Caco-2 (cell line): ENCODE measurements around the gene ADARB2. TPM values are rescaled to one million over a fixed set of nuclear protein-coding genes. Genes with fewer than 3 reads are reported as not detected.

Experiments used
- BruUV-seq: library from RNA; stranded (reverse); fragments of 400-500 nt; replicated peaks from 2 replicates; lab custom pipeline; 2021; lab: Mats Ljungman, UMichigan
- CTCF ChIA-PET: fragments of 300-600 bp; sonication (Branson Sonifier 250); formaldehyde crosslinking; loops from one replicate; lab custom pipeline; 2022; ENCODE audit warnings: antibody characterized with exemption; lab: Charles Lee
- POLR2A ChIA-PET: fragments of 300-600 bp; sonication (Branson Sonifier 250); formaldehyde crosslinking; loops from one replicate; lab custom pipeline; 2022; ENCODE audit warnings: antibody characterized with exemption; lab: Charles Lee
- DNase-seq, 2 experiments: peaks; one replicate each; pipeline versions ENCODE4 v3.0.0 to v3.0.0-alpha.2; 2020 to 2022
- H3K27me3 ChIP-seq: replicated peaks from 2 replicates; pipeline ENCODE4 v1.6.0; 2011; ENCODE audit warnings: low read length; ENCODE audit not compliant: control insufficient read depth, insufficient read depth
- H3K36me3 ChIP-seq: 2 replicates; pipeline ENCODE4 v1.5.1; 2011; ENCODE audit warnings: low read length; ENCODE audit not compliant: control insufficient read depth, insufficient read depth
- H3K4me1 ChIP-seq: fragments of 250-450 bp; sonication (Bioruptor Pico); 2 replicates; pipeline ENCODE4 v1.5.1; 2020; ENCODE audit warnings: mild to moderate bottlenecking
- H3K4me3 ChIP-seq: 2 replicates; pipeline ENCODE4 v1.5.1; 2011; ENCODE audit warnings: low read depth, mild to moderate bottlenecking, control low read depth, low read length
- H3K9me3 ChIP-seq: fragments of 250-450 bp; sonication (Bioruptor Pico); 2 replicates; pipeline ENCODE4 v1.5.1; 2020; ENCODE audit warnings: mild to moderate bottlenecking, moderate library complexity
- H3K27ac Mint-ChIP-seq: one replicate; pipeline ENCODE4 v1.8.0; 2022; ENCODE audit warnings: mixed read lengths; ENCODE audit not compliant: unreplicated experiment
- H3K27me3 Mint-ChIP-seq: one replicate; pipeline ENCODE4 v1.8.0; 2022; ENCODE audit warnings: mixed read lengths; ENCODE audit not compliant: insufficient read depth, unreplicated experiment
- H3K36me3 Mint-ChIP-seq: one replicate; pipeline ENCODE4 v1.8.0; 2022; ENCODE audit warnings: mild to moderate bottlenecking, mixed read lengths; ENCODE audit not compliant: insufficient read depth, unreplicated experiment
- H3K4me1 Mint-ChIP-seq: one replicate; pipeline ENCODE4 v1.8.0; 2022; ENCODE audit warnings: low read depth, mixed read lengths; ENCODE audit not compliant: unreplicated experiment
- H3K4me3 Mint-ChIP-seq: one replicate; pipeline ENCODE4 v1.8.0; 2022; ENCODE audit warnings: mild to moderate bottlenecking, moderate library complexity, mixed read lengths; ENCODE audit not compliant: unreplicated experiment
- H3K9me3 Mint-ChIP-seq: one replicate; pipeline ENCODE4 v1.8.0; 2022; ENCODE audit warnings: mixed read lengths; ENCODE audit not compliant: unreplicated experiment
- intact Hi-C: fragments of 100-400 bp; cut with micrococcal nuclease; formaldehyde crosslinking; loops from one replicate; pipeline ENCODE4 v1.10.0; 2022; ENCODE audit not compliant: unreplicated experiment
- total RNA-seq: library from RNA; stranded (reverse); gene quantifications from 2 replicates; pipeline ENCODE4 v1.2.3, GENCODE V29; 2022
- TF ChIP-seq, protein P1 (sequence below), 2 experiments: fragments of 200-600 bp in 1 of 2; IDR thresholded peaks; 1 replicate in 1 of 2; 2 replicates in 1 of 2; pipeline versions ENCODE4 v1.5.1 to v1.8.0; 2011 to 2022; ENCODE audit warnings: antibody characterized with exemption in 1 of 2, control low read depth in 1 of 2, inconsistent platforms in 1 of 2, low read depth in 1 of 2, low read length in 1 of 2, mild to moderate bottlenecking in 1 of 2, moderate library complexity in 1 of 2; ENCODE audit not compliant: insufficient read depth in 1 of 2, severe bottlenecking in 1 of 2, unreplicated experiment in 1 of 2

The ADARB2 gene
- total RNA-seq, 1 experiment from 2014 or later, result 0.27 TPM

DNA sequence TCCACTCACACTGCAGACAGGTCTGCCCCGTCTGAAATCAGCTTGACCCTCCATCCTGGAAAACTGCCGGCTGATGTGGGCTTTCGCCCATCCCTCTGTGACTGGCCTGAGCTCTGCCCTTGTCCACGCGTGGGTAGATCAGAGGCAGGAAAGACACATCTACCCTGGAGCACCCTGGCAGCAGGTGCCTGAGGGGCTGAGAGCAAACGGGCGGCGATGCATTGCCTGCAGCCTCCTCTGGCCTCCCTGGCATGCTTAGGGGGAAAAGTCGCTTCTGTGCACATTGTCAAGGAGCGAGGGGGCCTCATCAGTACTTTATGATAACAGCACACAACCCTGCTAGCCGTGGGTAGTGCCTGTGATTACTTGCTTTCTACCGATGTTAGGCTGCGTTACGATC is 109.4 kb downstream of the ADARB2 start:
- ChIA-PET POLR2A (no interaction called here), CTCF (no interaction called here)
- Histone ChIP-seq H3K27me3 (no peaks in the 10 kb centered on the region), H3K36me3 (no peaks in the 10 kb centered on the region), H3K4me1 (no peaks in the 10 kb centered on the region), H3K9me3 (no peaks in the 10 kb centered on the region), H3K4me3 (no peak overlapping the region)
- no TSS peak for BruUV-seq
- Mint-ChIP-seq H3K27me3 (peaks cover 15% of the 10 kb centered on the region), H3K27ac (no peak overlapping the region), H3K36me3 (no peaks in the 10 kb centered on the region), H3K4me3 (no peak overlapping the region), H3K9me3 (no peaks in the 10 kb centered on the region), H3K4me1 (no peaks in the 10 kb centered on the region)
- DNase-seq, result no peak
- intact Hi-C loops, result no loop called here
- TF ChIP-seq, protein P1, sequence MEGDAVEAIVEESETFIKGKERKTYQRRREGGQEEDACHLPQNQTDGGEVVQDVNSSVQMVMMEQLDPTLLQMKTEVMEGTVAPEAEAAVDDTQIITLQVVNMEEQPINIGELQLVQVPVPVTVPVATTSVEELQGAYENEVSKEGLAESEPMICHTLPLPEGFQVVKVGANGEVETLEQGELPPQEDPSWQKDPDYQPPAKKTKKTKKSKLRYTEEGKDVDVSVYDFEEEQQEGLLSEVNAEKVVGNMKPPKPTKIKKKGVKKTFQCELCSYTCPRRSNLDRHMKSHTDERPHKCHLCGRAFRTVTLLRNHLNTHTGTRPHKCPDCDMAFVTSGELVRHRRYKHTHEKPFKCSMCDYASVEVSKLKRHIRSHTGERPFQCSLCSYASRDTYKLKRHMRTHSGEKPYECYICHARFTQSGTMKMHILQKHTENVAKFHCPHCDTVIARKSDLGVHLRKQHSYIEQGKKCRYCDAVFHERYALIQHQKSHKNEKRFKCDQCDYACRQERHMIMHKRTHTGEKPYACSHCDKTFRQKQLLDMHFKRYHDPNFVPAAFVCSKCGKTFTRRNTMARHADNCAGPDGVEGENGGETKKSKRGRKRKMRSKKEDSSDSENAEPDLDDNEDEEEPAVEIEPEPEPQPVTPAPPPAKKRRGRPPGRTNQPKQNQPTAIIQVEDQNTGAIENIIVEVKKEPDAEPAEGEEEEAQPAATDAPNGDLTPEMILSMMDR (IDR thresholded peaks at IDR 0.05; ENCODE audit: insufficient read depth in 1 of 2, low read depth in 1 of 2, low read length in 1 of 2, severe bottlenecking in 1 of 2, unreplicated experiment in 1 of 2), result no peak

DNA sequence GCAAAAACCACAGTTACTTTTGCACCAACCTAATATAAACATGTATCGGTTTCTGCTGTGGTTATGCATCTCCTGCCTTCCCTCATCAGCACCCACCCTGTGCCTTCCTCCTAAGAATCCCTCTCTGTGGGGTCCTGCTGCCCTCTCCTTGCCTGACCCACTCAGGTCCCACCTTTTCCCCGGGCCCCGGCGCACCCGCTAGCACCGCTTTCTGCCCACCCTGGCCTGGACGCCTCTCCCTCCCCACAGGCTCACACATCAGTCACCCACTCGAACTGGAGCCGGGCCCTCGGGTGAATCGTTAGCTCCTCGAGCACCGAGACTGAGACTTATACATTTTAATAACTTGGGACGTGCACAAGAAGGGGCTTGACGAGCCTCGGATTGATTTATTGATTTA is 110.5 kb downstream of the ADARB2 start:
- intact Hi-C loops, result no loop called here
- Mint-ChIP-seq H3K4me3 (no peak overlapping the region), H3K4me1 (no peaks in the 10 kb centered on the region), H3K36me3 (no peaks in the 10 kb centered on the region), H3K27me3 (peaks cover 18% of the 10 kb centered on the region), H3K27ac (no peak overlapping the region), H3K9me3 (no peaks in the 10 kb centered on the region)
- BruUV-seq, result no TSS peak
- CTCF ChIA-PET, result no interaction called here
- TF ChIP-seq, protein P1 (IDR thresholded peaks at IDR 0.05; ENCODE audit: insufficient read depth in 1 of 2, low read depth in 1 of 2, low read length in 1 of 2, severe bottlenecking in 1 of 2, unreplicated experiment in 1 of 2), result no peak
- POLR2A ChIA-PET, result no interaction called here
- Histone ChIP-seq H3K36me3 (no peaks in the 10 kb centered on the region), H3K4me1 (no peaks in the 10 kb centered on the region), H3K4me3 (no peak overlapping the region), H3K9me3 (no peaks in the 10 kb centered on the region), H3K27me3 (no peaks in the 10 kb centered on the region)
- DNase-seq, result no peak

DNA sequence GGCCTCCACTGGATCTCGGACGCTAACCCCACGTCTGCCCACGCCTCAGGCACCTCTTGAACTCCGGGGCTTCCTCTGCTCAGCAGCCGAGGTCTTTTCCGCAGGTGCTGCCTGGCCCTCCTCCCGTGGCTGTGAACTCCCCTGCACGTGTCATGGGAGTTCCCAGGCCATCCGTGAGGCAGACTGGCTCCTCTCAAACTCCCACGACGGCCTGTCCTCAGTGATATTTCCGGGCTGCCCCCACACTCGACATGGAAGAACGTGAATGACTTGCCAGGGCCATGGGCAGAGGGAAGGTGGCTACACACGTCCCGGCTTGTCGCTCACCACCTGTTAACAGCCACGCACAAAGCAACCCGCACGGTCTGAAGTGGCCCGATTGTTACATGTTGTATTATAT is 110.9 kb downstream of the ADARB2 start:
- POLR2A ChIA-PET, result no interaction called here
- Mint-ChIP-seq H3K4me1 (no peaks in the 10 kb centered on the region), H3K4me3 (no peak overlapping the region), H3K27me3 (peaks cover 16% of the 10 kb centered on the region), H3K9me3 (no peaks in the 10 kb centered on the region), H3K27ac (no peak overlapping the region), H3K36me3 (no peaks in the 10 kb centered on the region)
- TF ChIP-seq, protein P1 (IDR thresholded peaks at IDR 0.05; ENCODE audit: insufficient read depth in 1 of 2, low read depth in 1 of 2, low read length in 1 of 2, severe bottlenecking in 1 of 2, unreplicated experiment in 1 of 2), result no peak
- BruUV-seq, result no TSS peak
- Histone ChIP-seq H3K4me3 (no peak overlapping the region), H3K9me3 (no peaks in the 10 kb centered on the region), H3K36me3 (no peaks in the 10 kb centered on the region), H3K27me3 (no peaks in the 10 kb centered on the region), H3K4me1 (no peaks in the 10 kb centered on the region)
- DNase-seq, result no peak
- CTCF ChIA-PET, result no interaction called here
- intact Hi-C loops, result no loop called here
